OCI-LY1 (cell line): ENCODE data around the gene SERGEF.

Experiments
- CTCF ChIP-seq: fragments of 200-600 bp; sonication (generic), shearing (Covaris generic); IDR thresholded peaks from 2 replicates; pipeline ENCODE4 v1.5.1; 2017; ENCODE audit warnings: mild to moderate bottlenecking, antibody characterized with exemption, low read length, moderate library complexity, mixed read lengths
- EZH2 ChIP-seq: fragments of 200-600 bp; sonication (generic), shearing (Covaris generic); IDR thresholded peaks from 2 replicates; pipeline ENCODE4 v1.8.0; 2017; ENCODE audit warnings: borderline replicate concordance, mixed run types, mild to moderate bottlenecking, antibody characterized with exemption, low read length, moderate library complexity, mixed read lengths

- TF ChIP-seq CTCF (no peak), EZH2 (no peak)
Observed at GRCh38 chr11:17791144-17791543, 221.7 kb downstream of the SERGEF start.
